ENCODE results near the gene HERC4. TPM values are rescaled to one million over a fixed set of nuclear protein-coding genes. Genes with fewer than 3 reads are reported as not detected.
"Not testable (repeated sequence)": the region's sequence is repeated elsewhere in the genome, so short reads cannot be mapped to it uniquely, and the experiment has no call there.

Gene HERC4
- total RNA-seq, 4 donors from 2014 or later = 26.0 to 39.8 (median 33.1) TPM

DNA sequence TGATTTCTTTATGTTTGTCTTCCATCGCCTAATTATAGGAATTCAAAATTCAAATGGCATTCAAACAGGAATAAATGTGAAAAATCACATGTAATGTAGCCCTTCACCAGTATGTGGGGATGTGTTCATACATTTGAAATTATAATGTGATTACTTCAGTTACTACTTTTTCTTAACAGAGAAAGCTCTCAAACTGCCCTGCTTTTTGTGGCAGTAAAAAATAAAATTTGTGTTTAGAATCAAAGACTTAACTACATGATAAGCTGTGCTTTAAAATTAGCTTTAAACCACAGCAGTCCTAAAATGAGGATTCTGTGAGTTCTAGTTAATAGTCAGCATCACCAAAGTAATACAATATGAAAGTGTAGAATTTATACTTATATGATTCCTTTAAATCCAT is 7.8 kb upstream of the HERC4 start:
- TF ChIP-seq, protein P1, sequence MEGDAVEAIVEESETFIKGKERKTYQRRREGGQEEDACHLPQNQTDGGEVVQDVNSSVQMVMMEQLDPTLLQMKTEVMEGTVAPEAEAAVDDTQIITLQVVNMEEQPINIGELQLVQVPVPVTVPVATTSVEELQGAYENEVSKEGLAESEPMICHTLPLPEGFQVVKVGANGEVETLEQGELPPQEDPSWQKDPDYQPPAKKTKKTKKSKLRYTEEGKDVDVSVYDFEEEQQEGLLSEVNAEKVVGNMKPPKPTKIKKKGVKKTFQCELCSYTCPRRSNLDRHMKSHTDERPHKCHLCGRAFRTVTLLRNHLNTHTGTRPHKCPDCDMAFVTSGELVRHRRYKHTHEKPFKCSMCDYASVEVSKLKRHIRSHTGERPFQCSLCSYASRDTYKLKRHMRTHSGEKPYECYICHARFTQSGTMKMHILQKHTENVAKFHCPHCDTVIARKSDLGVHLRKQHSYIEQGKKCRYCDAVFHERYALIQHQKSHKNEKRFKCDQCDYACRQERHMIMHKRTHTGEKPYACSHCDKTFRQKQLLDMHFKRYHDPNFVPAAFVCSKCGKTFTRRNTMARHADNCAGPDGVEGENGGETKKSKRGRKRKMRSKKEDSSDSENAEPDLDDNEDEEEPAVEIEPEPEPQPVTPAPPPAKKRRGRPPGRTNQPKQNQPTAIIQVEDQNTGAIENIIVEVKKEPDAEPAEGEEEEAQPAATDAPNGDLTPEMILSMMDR (IDR thresholded peaks at IDR 0.05) = no peak
- no peak for TF ChIP-seq POLR2A (IDR thresholded peaks at IDR 0.05)
- intact Hi-C loops (cut with DNase I; ENCODE audit: low total_unique reads) = no loop called here
- WGBS, 2 donors = 27 to 43% methylated on average over 1 of the region's 1 CpG
- no peak for DNase-seq (ENCODE audit: low spot score in 2 of 2)
- H3K4me3 ChIP-seq (ENCODE audit: low read depth, poor library complexity, severe bottlenecking) = no peak overlapping the region

DNA sequence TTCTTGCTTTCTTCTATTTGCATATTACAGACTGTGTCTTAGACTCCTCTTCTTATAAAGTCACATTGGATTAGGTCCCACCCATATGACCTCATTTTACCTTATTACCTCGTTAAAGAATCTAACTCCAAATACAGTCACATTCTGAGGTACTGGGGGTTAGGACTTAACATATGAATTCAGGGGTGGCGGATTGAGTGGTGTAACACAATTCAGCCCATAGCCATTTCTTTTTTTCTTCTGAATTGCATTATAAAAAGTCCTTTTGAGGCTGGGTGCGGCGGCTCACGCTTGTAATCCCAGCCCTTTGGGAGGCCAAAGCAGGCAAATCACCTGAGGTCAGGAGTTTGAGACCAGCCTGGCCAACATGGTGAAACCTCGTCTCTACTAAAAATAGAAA is 6.8 kb upstream of the HERC4 start:
- intact Hi-C loops (cut with DNase I; ENCODE audit: low total_unique reads) = no loop called here
- WGBS, 2 donors = 77 to 80% methylated on average over 6 of the region's 6 CpGs
- no peak overlapping the region for H3K4me3 ChIP-seq (ENCODE audit: low read depth, poor library complexity, severe bottlenecking)
- no peak for DNase-seq (ENCODE audit: low spot score in 2 of 2)
- TF ChIP-seq, protein P1 (IDR thresholded peaks at IDR 0.05) = no peak
- TF ChIP-seq POLR2A (IDR thresholded peaks at IDR 0.05) = no peak

DNA sequence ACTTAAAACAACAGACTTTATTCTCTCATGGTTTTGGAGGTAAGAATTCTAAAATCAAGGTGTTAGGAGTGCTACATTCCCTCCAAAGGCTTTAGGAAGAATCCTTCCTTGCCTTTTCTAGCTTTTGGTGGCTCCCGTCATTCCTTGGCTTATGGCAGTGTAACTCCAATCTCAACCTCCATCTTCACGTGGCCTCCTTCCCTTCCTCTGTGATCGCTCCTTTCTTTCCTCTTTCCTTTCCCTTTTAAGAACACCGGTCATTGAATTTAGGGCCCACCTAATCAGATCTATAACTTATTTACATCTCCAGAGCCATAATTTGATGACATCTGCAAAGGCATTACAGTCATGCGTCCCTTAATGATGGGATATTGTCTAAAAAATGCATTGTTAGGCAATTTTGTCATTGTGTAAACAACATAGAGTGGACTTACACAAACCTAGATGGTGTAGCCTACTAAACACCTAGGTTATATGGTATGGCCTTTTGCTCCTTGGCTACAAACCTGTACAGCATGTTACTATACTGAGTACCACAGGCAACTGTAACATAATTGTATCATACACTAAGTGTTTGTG is 5.9 kb upstream of the HERC4 start:
- intact Hi-C loops (cut with DNase I; ENCODE audit: low total_unique reads) = no loop called here
- TF ChIP-seq POLR2A (IDR thresholded peaks at IDR 0.05) = no peak
- TF ChIP-seq, protein P1 (IDR thresholded peaks at IDR 0.05) = no peak
- whole genome bisulfite sequencing, 2 donors = 88 to 90% methylated on average over 5 of the region's 5 CpGs
- DNase-seq (ENCODE audit: low spot score in 2 of 2) = no peak
- H3K4me3 ChIP-seq (ENCODE audit: low read depth, poor library complexity, severe bottlenecking) = no peak overlapping the region

DNA sequence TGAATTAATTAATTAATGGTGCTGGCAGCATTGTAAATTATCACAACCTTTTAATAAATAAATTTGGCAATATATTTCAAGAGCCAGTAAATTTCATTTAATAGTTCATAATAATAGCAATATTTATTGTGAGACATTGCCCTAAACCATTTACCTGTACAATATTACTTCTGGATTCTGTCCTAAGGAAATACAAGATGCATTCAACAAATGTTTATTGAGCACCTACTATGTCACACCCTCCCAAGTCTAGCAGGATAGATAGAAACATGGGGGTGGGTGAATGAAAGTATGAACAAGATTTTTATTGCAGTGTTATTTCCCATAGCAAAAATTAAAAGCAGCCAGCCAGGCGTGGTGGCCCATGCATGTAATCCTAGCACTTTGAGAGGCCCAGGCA is 4.4 kb upstream of the HERC4 start:
- DNase-seq (ENCODE audit: low spot score in 2 of 2) = no peak
- no peak overlapping the region for H3K4me3 ChIP-seq (ENCODE audit: low read depth, poor library complexity, severe bottlenecking)
- intact Hi-C loops (cut with DNase I; ENCODE audit: low total_unique reads) = no loop called here
- WGBS, 2 donors = 94 to 96% methylated on average over 1 of the region's 1 CpG
- no peak for TF ChIP-seq POLR2A (IDR thresholded peaks at IDR 0.05)
- TF ChIP-seq, protein P1 (IDR thresholded peaks at IDR 0.05) = no peak

DNA sequence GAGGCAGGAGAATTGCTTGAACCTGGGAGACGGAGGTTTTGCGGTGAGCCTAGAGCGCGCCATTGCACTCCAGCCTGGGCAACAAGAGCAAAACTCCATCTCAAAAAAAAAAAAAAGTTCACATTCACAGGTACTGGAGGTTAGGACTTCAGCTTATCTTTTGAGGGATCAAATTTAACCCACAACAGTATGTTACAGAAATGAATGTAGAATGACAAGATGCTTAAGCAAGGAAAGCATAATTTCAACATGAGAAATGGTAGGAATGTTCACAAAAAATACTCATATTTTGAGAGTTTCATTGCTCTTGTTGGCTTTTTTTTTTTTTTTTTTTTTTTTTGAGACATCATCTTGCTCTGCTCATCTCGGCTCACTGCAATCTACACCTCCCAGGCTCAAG is 1.9 kb upstream of the HERC4 start:
- TF ChIP-seq, protein P1 (IDR thresholded peaks at IDR 0.05) = no peak
- TF ChIP-seq POLR2A (IDR thresholded peaks at IDR 0.05) = no peak
- no peak overlapping the region for H3K4me3 ChIP-seq (ENCODE audit: low read depth, poor library complexity, severe bottlenecking)
- WGBS, 2 donors = 95 to 97% methylated on average over 5 of the region's 5 CpGs
- DNase-seq (ENCODE audit: low spot score in 2 of 2) = no peak
- intact Hi-C loops (cut with DNase I; ENCODE audit: low total_unique reads) = no loop called here

DNA sequence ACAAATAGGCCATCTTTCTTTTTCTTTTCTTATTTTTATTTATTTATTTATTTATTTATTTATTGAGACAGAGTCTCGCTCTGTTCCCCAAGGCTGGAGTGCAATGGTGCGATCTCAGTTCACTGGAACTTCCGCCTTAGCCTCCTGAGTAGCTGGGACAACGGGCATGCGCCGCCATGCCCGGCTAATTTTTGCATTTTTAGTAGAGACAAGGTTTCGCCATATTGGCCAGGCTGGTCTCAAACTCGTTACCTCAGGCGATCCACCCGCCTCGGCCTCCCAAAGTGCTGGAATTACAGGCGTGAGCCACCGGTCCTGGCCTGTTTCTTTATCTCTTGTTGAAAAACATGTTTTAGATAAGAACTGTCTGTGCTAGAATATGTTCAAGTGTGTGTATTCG is 998 bp upstream of the HERC4 start:
- WGBS, 2 donors = 97 to 98% methylated on average over 15 of the region's 15 CpGs
- H3K4me3 ChIP-seq (ENCODE audit: low read depth, poor library complexity, severe bottlenecking); intact Hi-C loops (cut with DNase I; ENCODE audit: low total_unique reads); DNase-seq (ENCODE audit: low spot score in 2 of 2): not testable (repeated sequence)

Data from lower leg skin (tissue), 4 donors.